Activated B cell treated with CpG ODN at 0.5 μM for 24 hours (primary cell): ENCODE measurements around the gene DLG2. TPM values are rescaled to one million over a fixed set of nuclear protein-coding genes. Genes with fewer than 3 reads are reported as not detected.

Experiments used
- ATAC-seq: fragments of 200-7000 bp; cut with Tn5 transposase; one replicate; pipeline ENCODE4 v1.10.0; 2021; ENCODE audit warnings: low read depth, mild to moderate bottlenecking, moderate library complexity
- CTCF ChIA-PET: fragments of 350-600 bp; sonication (Branson Sonifier 250); formaldehyde crosslinking; loops from one replicate; lab custom pipeline; 2021; ENCODE audit warnings: antibody characterized with exemption; lab: Charles Lee
- POLR2A ChIA-PET: fragments of 350-600 bp; sonication (Branson Sonifier 250); formaldehyde crosslinking; loops from one replicate; lab custom pipeline; 2021; ENCODE audit warnings: antibody characterized with exemption; lab: Charles Lee
- DNase-seq: peaks from one replicate; pipeline ENCODE4 v3.0.0; 2022
- H3K27ac Mint-ChIP-seq: one replicate; pipeline ENCODE4 v1.8.0; 2020; ENCODE audit warnings: mixed read lengths
- H3K27me3 Mint-ChIP-seq: one replicate; pipeline ENCODE4 v1.8.0; 2021; ENCODE audit warnings: mixed read lengths
- H3K36me3 Mint-ChIP-seq: one replicate; pipeline ENCODE4 v1.8.0; 2021; ENCODE audit warnings: low read depth, mixed read lengths
- H3K4me1 Mint-ChIP-seq: one replicate; pipeline ENCODE4 v1.8.0; 2021; ENCODE audit warnings: mixed read lengths
- H3K4me3 Mint-ChIP-seq: one replicate; pipeline ENCODE4 v1.8.0; 2020; ENCODE audit warnings: mild to moderate bottlenecking, mixed read lengths
- H3K9me3 Mint-ChIP-seq: one replicate; pipeline ENCODE4 v1.8.0; 2020; ENCODE audit warnings: mixed read lengths
- CTCF ChIP-seq: fragments of 200-600 bp; IDR thresholded peaks from one replicate; pipeline ENCODE4 v1.8.0; 2022; ENCODE audit warnings: antibody characterized with exemption, mild to moderate bottlenecking
- intact Hi-C: fragments of 100-400 bp; cut with micrococcal nuclease; formaldehyde crosslinking; loops from one replicate; pipeline ENCODE4 v1.15.1; 2024
- total RNA-seq: library from RNA; stranded (reverse); gene quantifications from 2 replicates; pipeline ENCODE4 v1.2.3, GENCODE V29; 2022

DLG2 gene
- total RNA-seq, 1 donor from 2014 or later = 2.7 TPM

GRCh38 chr11:85076535-85077330, 550.4 kb downstream of the DLG2 start:
- DNase-seq = no peak
- Mint-ChIP-seq H3K9me3 (peaks cover 2% of the 10 kb centered on the region), H3K4me1 (peaks cover 8% of the 10 kb centered on the region), H3K36me3 (no peaks in the 10 kb centered on the region), H3K27ac (no peak overlapping the region), H3K27me3 (no peaks in the 10 kb centered on the region), H3K4me3 (no peak overlapping the region)
- no peak for TF ChIP-seq CTCF
- ChIA-PET CTCF (no interaction called here), POLR2A (no interaction called here)
- no peak for ATAC-seq
- intact Hi-C loops = no loop called here

GRCh38 chr11:85062659-85063058, 564.5 kb downstream of the DLG2 start:
- no peak for ATAC-seq
- Mint-ChIP-seq H3K9me3 (peaks cover 2% of the 10 kb centered on the region), H3K4me3 (no peak overlapping the region), H3K27ac (no peak overlapping the region), H3K4me1 (peaks cover 7% of the 10 kb centered on the region), H3K36me3 (no peaks in the 10 kb centered on the region), H3K27me3 (no peaks in the 10 kb centered on the region)
- POLR2A ChIA-PET = no interaction called here
- no peak for TF ChIP-seq CTCF
- DNase-seq = no peak
- CTCF ChIA-PET = no interaction called here
- intact Hi-C loops = no loop called here

GRCh38 chr11:85052636-85053035, 574.5 kb downstream of the DLG2 start:
- Mint-ChIP-seq H3K27me3 (no peaks in the 10 kb centered on the region), H3K27ac (no peak overlapping the region), H3K4me1 (no peaks in the 10 kb centered on the region), H3K4me3 (no peak overlapping the region), H3K9me3 (no peaks in the 10 kb centered on the region), H3K36me3 (no peaks in the 10 kb centered on the region)
- ATAC-seq (no peak), DNase-seq (no peak)
- intact Hi-C loops = no loop called here
- ChIA-PET CTCF (no interaction called here), POLR2A (no interaction called here)
- no peak for TF ChIP-seq CTCF

- H3K36me3 Mint-ChIP-seq = no peaks in the 10 kb centered on the region
- ChIA-PET CTCF (no interaction called here), POLR2A (no interaction called here)
- intact Hi-C loops = no loop called here
- TF ChIP-seq CTCF = no peak
- no peak overlapping the region for H3K4me3 Mint-ChIP-seq
- no peak overlapping the region for H3K27ac Mint-ChIP-seq
- DNase-seq (no peak), ATAC-seq (no peak)
- H3K4me1 Mint-ChIP-seq = no peaks in the 10 kb centered on the region
- no peaks in the 10 kb centered on the region for H3K27me3 Mint-ChIP-seq
- H3K9me3 Mint-ChIP-seq = no peaks in the 10 kb centered on the region
Measured at GRCh38 chr11:85048801-85049200, 578.3 kb downstream of the DLG2 start.

- Mint-ChIP-seq H3K27ac (no peak overlapping the region), H3K36me3 (no peaks in the 10 kb centered on the region), H3K4me3 (no peak overlapping the region), H3K4me1 (no peaks in the 10 kb centered on the region), H3K9me3 (no peaks in the 10 kb centered on the region), H3K27me3 (no peaks in the 10 kb centered on the region)
- no peak for TF ChIP-seq CTCF
- POLR2A ChIA-PET = no interaction called here
- DNase-seq = no peak
- no peak for ATAC-seq
- CTCF ChIA-PET = no interaction called here
- intact Hi-C loops = no loop called here
Measured at GRCh38 chr11:85045716-85046115, 581.4 kb downstream of the DLG2 start.
